Body of pancreas (tissue), 4 donors: ENCODE data around the gene BEGAIN.

Experiments used
- CTCF ChIP-seq, 7 experiments: fragments of 450-650 bp in 4 of 7; fragments of 200-600 bp in 3 of 7; sonication (generic) in 3 of 7; IDR thresholded peaks; one replicate each; pipeline ENCODE4 v1.5.1; 2016 to 2019; ENCODE audit warnings: antibody characterized with exemption in 7 of 7
- POLR2A ChIP-seq, 3 donors: fragments of 450-650 bp; IDR thresholded peaks; one replicate each; pipeline ENCODE4 v1.6.1; 2016; ENCODE audit warnings: antibody characterized with exemption in 3 of 3, mild to moderate bottlenecking in 2 of 3

- TF ChIP-seq POLR2A (IDR thresholded peaks at IDR 0.05) (no peak), CTCF (IDR thresholded peaks at IDR 0.05) (no peak)
These were observed 47.5 kb downstream of the BEGAIN start for GRCh38 chr14:100539766-100540140.
